Measurements from ENCODE around the gene SPECC1. TPM values are rescaled to one million over a fixed set of nuclear protein-coding genes. Genes with fewer than 3 reads are reported as not detected.
"Not testable (repeated sequence)": the region's sequence is repeated elsewhere in the genome, so short reads cannot be mapped to it uniquely, and the experiment has no call there.

The SPECC1 gene
- total RNA-seq, 1 donor from 2014 or later = 6.0 TPM

GRCh38 chr17:20103454-20104446, 94.6 kb downstream of the SPECC1 start:
- Mint-ChIP-seq H3K36me3 (ENCODE audit: low read depth) (no peaks in the 10 kb centered on the region), H3K27ac (no peak overlapping the region), H3K4me3 (no peak overlapping the region), H3K9me3 (no peaks in the 10 kb centered on the region), H3K27me3 (peaks cover 15% of the 10 kb centered on the region), H3K4me1 (peaks cover 1% of the 10 kb centered on the region)
- intact Hi-C loops (cut with micrococcal nuclease) = no loop called here
- DNase-seq = no peak

- H3K27ac Mint-ChIP-seq = no peak overlapping the region
- DNase-seq = no peak
- intact Hi-C loops (cut with micrococcal nuclease) = no loop called here
- no peak overlapping the region for H3K4me3 Mint-ChIP-seq
- H3K9me3 Mint-ChIP-seq = no peaks in the 10 kb centered on the region
- peaks cover 19% of the 10 kb centered on the region for H3K27me3 Mint-ChIP-seq
- H3K36me3 Mint-ChIP-seq (ENCODE audit: low read depth) = no peaks in the 10 kb centered on the region
- H3K4me1 Mint-ChIP-seq = peaks cover 1% of the 10 kb centered on the region
These were observed 96.6 kb downstream of the SPECC1 start for GRCh38 chr17:20105539-20106280.

DNA sequence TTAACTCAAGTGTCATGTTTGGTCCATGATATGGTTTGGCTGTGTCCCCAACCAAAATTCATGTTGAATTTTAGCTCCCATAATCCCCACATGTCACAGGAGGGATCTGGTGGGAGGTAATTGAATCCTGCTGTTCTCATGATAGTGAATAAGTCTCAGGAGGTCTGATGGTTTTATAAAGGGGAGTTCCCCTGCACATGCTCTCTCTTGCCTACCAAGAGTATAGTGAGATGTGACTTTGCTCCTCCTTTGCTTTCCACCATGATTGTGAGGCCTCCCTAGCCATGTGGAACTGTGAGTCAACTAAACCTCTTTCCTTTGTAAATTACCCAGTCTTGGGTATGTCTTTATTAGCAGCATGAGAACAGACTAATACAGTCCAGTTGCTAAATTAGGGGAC, 97.3 kb downstream of the SPECC1 start:
- H3K27me3 Mint-ChIP-seq = peaks cover 16% of the 10 kb centered on the region
- DNase-seq; H3K4me3 Mint-ChIP-seq; H3K36me3 Mint-ChIP-seq (ENCODE audit: low read depth); H3K27ac Mint-ChIP-seq; H3K4me1 Mint-ChIP-seq; intact Hi-C loops (cut with micrococcal nuclease); H3K9me3 Mint-ChIP-seq: not testable (repeated sequence)

GRCh38 chr17:20109076-20109475, 99.9 kb downstream of the SPECC1 start:
- no peaks in the 10 kb centered on the region for H3K36me3 Mint-ChIP-seq (ENCODE audit: low read depth)
- no peak for DNase-seq
- peaks cover 26% of the 10 kb centered on the region for H3K27me3 Mint-ChIP-seq
- H3K4me1 Mint-ChIP-seq = peaks cover 1% of the 10 kb centered on the region
- H3K4me3 Mint-ChIP-seq = no peak overlapping the region
- intact Hi-C loops (cut with micrococcal nuclease) = no loop called here
- no peaks in the 10 kb centered on the region for H3K9me3 Mint-ChIP-seq
- H3K27ac Mint-ChIP-seq = no peak overlapping the region

GRCh38 chr17:20111538-20111937, 102.4 kb downstream of the SPECC1 start:
- no peak for DNase-seq
- Mint-ChIP-seq H3K27ac (no peak overlapping the region), H3K4me1 (no peaks in the 10 kb centered on the region), H3K27me3 (peaks cover 26% of the 10 kb centered on the region), H3K9me3 (no peaks in the 10 kb centered on the region), H3K36me3 (ENCODE audit: low read depth) (no peaks in the 10 kb centered on the region), H3K4me3 (no peak overlapping the region)
- intact Hi-C loops (cut with micrococcal nuclease) = no loop called here

DNA sequence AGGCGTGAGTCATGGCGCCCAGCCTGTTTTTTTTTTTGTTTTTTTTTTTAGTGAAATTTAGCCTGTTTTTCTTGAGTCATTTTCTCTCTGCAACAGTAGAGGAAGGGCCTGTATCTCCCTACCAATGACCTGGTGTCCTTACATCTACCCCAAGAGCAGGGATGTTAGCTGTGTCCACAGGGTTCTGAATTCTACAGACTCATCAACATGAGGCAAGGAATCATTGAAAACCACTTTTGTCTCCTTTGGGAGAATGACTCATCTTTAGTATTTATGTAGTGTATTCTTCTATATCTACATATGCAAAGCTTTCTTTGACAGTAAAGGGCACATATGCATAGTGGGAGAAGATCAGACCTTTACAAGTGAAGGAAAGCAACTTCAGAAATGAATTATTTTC, 105.3 kb downstream of the SPECC1 start:
- Mint-ChIP-seq H3K36me3 (ENCODE audit: low read depth) (no peaks in the 10 kb centered on the region), H3K27me3 (peaks cover 21% of the 10 kb centered on the region), H3K27ac (no peak overlapping the region), H3K4me3 (no peak overlapping the region), H3K4me1 (peaks cover 2% of the 10 kb centered on the region), H3K9me3 (no peaks in the 10 kb centered on the region)
- DNase-seq = no peak
- intact Hi-C loops (cut with micrococcal nuclease) = no loop called here

DNA sequence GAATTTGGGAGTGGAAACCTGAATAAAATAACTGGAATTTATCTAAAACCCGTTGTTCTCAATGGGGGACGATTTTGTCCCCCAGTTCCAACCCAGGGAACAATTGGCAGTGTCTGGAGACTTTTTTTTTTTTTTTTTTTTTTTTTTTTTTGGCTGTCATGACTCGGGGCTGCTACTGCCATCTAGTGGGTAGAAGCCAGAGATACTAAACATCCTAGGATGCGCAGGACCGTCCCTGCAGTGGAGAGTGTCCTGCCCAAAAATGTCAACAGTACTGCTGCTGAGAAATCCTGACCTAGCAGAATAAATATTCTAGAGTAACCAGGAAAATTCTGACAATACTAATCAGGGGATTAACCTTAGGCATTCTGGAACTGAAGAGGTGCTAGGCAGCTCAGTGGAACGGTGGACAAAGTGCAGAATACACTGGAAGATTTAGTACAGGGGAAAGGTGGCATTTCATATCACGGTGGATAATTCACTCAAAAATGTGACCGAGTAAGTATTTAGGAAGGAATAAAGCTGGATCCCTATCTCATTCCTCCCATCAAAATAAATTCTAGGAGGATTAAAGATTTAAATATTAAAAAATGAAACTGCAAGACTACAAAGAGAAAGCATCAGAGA, 107.6 kb downstream of the SPECC1 start:
- H3K27ac Mint-ChIP-seq = no peak overlapping the region
- DNase-seq = peak; percentile 87
- peaks cover 2% of the 10 kb centered on the region for H3K4me1 Mint-ChIP-seq
- no peaks in the 10 kb centered on the region for H3K9me3 Mint-ChIP-seq
- peaks cover 19% of the 10 kb centered on the region for H3K27me3 Mint-ChIP-seq
- no peak overlapping the region for H3K4me3 Mint-ChIP-seq
- H3K36me3 Mint-ChIP-seq (ENCODE audit: low read depth) = no peaks in the 10 kb centered on the region
- intact Hi-C loops (cut with micrococcal nuclease) = loop anchor here (1.0 to 5.0 kb wide), 2 partner anchors 109 to 124 kb away; partner anchors contain the start of gene SPECC1

GRCh38 chr17:20118280-20118679, 109.1 kb downstream of the SPECC1 start:
- Mint-ChIP-seq H3K4me3 (no peak overlapping the region), H3K27me3 (peaks cover 11% of the 10 kb centered on the region), H3K36me3 (ENCODE audit: low read depth) (no peaks in the 10 kb centered on the region), H3K27ac (no peak overlapping the region), H3K9me3 (no peaks in the 10 kb centered on the region), H3K4me1 (peaks cover 2% of the 10 kb centered on the region)
- no peak for DNase-seq
- intact Hi-C loops (cut with micrococcal nuclease) = loop anchor here (5.0 kb wide), 1 partner anchor 111 kb away; the partner anchor contains the start of gene SPECC1

DNA sequence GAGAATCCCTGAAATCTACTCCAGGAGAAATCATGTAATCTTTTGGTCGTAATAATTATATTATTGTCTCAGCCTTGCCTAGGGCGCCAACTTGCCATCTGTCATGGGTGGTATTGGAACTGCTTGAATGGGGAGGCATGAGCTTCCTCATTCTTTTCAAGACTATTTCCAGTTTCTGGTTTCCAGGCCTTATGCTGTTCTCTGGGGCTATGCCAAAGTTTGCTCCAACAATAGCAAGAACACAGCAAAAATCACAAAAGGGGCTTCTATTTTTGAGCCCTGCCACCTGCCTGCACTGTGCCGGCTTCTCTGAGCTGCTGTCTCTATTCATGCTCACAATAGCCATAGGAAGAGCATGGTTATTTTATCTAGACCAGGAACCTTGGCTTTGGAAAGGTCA, 111.7 kb downstream of the SPECC1 start:
- intact Hi-C loops (cut with micrococcal nuclease) = loop anchor here (2.0 kb wide), 2 partner anchors 106 to 200 kb away; no protein-coding TSS in a partner anchor
- Mint-ChIP-seq H3K27me3 (peaks cover 2% of the 10 kb centered on the region), H3K4me1 (peaks cover 2% of the 10 kb centered on the region), H3K27ac (no peak overlapping the region), H3K9me3 (no peaks in the 10 kb centered on the region), H3K4me3 (no peak overlapping the region), H3K36me3 (ENCODE audit: low read depth) (no peaks in the 10 kb centered on the region)
- DNase-seq = no peak

DNA sequence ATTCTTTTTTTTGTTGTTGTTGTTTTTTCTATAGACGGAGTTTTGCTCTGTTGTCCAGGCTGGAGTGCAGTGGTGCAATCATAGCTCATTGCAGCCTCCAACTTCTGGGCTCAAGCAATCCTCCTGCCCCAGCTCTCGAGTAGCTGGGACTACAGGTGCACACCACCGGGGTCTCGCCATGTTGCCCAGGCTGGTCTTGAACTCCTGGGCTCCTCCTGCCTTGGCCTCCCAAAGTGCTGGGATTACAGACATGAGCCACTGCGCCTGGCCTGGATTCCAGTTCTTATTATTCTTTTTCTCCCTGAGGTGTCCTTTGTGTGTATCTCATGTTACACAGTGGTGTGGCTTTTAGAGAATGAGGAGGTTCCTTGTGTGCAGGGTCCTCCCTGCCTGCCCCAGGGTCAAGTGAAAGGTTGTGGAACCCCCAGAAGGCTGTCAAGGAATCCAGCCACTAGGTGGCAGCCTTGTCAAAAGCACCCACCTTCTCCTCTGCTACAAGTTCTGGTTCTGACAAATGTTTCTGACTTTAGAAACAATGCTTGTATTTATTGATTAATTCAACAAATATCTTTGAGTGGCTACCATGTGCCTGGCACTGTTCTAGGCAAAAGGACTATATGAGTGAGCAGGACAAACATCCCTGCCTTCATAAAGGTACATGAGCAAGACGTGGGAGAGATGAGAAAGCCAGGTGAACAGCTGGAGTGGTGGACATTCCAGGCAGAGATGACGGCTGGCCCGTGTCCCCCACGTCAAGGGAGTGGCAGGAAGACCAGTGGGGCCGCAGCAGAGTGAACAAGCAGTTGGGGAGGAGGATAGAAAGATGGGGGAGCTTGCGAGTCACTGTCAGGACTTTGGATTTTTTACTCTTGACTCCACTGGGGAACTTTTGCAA, 112.4 kb downstream of the SPECC1 start:
- H3K27ac Mint-ChIP-seq = no peak overlapping the region
- peaks cover 9% of the 10 kb centered on the region for H3K27me3 Mint-ChIP-seq
- intact Hi-C loops (cut with micrococcal nuclease) = loop anchor here (2.0 kb wide), 2 partner anchors 105 to 199 kb away; no protein-coding TSS in a partner anchor
- peaks cover 2% of the 10 kb centered on the region for H3K4me1 Mint-ChIP-seq
- peak; percentile 89 for DNase-seq
- H3K9me3 Mint-ChIP-seq = no peaks in the 10 kb centered on the region
- H3K4me3 Mint-ChIP-seq = no peak overlapping the region
- no peaks in the 10 kb centered on the region for H3K36me3 Mint-ChIP-seq (ENCODE audit: low read depth)

DNA sequence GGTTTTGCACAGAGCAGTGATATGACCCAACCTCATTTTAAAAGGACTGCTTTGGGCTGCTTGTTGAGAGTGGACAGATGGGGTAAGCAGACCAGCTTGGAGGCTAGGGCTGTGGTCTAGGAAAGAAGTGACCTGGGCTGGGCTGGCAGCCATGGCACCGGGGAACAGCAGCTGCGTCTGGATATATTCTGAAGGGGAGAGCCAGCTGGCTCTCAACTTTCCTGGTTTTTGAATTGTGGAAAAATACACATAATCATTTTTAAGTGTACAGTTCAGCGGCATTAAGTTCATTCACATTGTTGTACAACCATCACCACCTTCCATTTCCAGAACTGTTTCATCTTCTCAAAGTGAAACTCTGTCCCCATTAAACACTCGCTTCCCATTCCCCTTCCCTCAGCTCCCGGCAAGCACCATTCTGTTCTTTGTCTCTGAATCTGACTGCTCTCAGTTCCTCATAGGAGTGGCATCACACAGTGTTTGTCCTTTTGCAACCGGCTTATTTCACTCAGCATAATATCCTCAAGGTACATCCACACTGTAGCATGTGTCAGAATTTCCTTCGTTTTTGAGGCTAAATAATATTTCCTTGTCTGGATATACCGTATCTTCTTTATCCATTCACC, 113.2 kb downstream of the SPECC1 start:
- intact Hi-C loops (cut with micrococcal nuclease) = no loop called here
- H3K9me3 Mint-ChIP-seq = no peaks in the 10 kb centered on the region

DNA sequence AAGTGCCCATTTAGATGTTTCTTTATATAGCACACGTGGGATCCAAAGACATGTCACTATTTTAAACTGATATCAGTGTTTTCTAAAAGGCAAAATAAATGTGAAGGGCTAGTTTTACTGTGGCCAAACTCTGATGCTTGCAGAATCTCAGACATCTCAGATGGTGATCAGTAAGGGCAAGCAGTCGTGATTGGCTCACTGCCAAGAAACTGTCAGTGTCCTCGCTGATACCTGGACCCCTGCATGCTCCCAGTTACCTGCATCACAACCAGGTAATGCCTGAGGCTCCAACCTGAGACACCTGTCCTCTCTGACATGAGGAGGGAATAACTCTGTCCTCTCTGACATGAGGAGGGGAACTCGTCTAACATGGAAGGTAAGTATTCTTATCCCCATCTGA, 114.0 kb downstream of the SPECC1 start:
- no peak for DNase-seq
- H3K4me3 Mint-ChIP-seq = no peak overlapping the region
- no peak overlapping the region for H3K27ac Mint-ChIP-seq
- H3K36me3 Mint-ChIP-seq (ENCODE audit: low read depth) = no peaks in the 10 kb centered on the region
- intact Hi-C loops (cut with micrococcal nuclease) = no loop called here
- H3K4me1 Mint-ChIP-seq = no peaks in the 10 kb centered on the region
- H3K27me3 Mint-ChIP-seq = peaks cover 14% of the 10 kb centered on the region
- no peaks in the 10 kb centered on the region for H3K9me3 Mint-ChIP-seq

More for the DNA sequence above, 113.2 kb downstream of the SPECC1 start:
- Mint-ChIP-seq H3K4me1 (no peaks in the 10 kb centered on the region), H3K27ac (no peak overlapping the region), H3K27me3 (peaks cover 12% of the 10 kb centered on the region), H3K36me3 (ENCODE audit: low read depth) (no peaks in the 10 kb centered on the region), H3K4me3 (no peak overlapping the region)
- no peak for DNase-seq
